ENCODE data around the gene PSME3IP1.
A peak's percentile ranks its signal among the peaks of the same experiment; 100 is the strongest.

PSME3IP1 gene

DNA sequence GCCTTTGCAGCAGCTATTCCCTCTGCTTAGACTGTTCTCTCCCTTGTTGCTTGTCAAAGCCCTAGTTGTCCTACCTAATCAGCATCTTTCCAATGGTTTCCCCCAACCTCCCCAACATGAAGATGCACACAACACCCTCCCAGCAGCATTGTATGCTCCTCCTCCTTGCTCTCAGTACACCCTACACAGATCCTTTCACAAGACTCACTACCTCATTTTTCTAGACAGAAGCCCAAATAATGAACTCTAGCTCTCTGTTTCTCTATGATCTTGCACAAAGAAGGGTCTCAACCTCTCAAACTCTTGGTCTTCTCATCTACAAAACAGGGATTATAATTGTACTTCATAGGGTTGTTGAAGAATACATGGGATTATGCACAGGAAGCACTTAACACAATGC, 19.4 kb downstream of the PSME3IP1 start:
- no peak for DNase-seq

DNA sequence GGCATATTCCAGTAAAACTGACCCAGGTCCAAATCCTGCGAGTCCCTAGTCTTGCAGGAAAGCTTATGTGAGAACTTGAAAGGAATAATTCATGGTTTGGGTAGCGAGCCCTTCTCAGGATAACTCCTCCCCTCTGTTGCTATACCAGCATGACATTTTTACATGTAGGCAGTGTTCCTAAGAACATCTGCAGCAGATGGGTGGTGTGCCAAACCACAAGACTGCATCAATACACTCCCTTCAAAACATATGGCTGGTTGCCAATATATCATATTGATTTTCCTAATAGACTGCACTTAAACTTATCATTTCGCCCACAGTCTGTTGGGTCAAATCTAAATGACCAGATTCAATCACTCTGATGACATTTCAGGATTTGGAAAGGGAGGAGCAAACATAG, 19.9 kb downstream of the PSME3IP1 start:
- DNase-seq, result peak; percentile 13

- DNase-seq, result no peak
Measured at GRCh38 chr16:57165483-57165882, 20.4 kb downstream of the PSME3IP1 start.

- no peak for DNase-seq
Measured at GRCh38 chr16:57163842-57164241, 22.0 kb downstream of the PSME3IP1 start.

DNA sequence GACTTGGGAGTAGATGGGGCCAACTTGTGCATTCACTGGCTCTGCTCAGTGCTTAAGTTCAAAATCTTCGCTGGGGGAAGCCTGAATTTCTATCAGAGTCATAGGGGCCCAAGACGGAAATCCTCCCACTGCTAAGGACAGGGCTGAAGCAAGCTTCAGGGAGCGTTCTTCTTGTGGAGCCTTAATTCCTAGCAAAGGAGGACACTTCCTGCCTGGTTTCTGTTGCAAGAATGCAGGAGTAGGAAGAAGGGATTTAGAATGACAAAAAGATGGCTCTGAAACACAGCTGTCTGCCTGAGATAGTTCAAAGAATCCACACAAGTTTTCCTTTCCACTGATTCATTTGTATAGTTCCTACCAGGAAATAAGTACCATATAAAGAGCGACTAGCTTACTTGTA, 26.4 kb downstream of the PSME3IP1 start:
- DNase-seq, result no peak

DNA sequence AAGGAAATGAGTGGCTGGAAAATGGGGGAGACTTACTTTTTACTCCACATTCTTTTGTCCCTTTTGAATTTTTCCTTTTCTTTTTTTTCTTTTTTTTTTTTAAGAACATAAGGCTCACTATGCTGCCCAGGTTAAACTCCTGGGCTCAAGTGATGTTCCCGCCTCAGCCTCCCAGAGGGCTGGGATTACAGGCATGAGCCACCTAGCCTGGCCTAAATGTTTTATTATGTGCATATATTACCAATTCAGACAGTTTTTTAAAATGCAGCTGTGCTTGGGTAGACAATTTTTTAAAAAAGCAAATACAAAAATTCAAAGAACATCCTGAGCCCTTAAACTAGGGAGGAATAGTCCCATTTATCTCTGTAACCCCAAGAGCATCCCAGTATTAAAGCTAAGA, 28.3 kb downstream of the PSME3IP1 start:
- no peak for DNase-seq

DNA sequence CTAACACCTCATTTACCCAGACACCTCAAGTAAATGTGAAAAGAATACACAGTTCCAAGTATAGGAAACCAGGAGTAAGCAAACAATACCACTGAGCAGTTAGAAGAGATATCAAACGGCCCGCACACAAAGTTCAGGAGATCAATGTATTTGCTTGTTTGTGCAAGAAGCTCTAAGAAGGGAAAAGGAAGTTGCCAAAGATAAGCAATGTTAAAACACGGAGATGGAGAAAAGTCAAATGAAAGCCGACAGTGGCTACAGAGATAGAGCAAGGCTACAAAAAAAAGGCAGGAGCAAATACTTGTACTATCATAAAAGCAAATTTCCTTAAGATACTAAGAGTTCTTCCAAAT, 29.5 kb downstream of the PSME3IP1 start:
- DNase-seq, result peak; percentile 51

- DNase-seq, result no peak
Measured at GRCh38 chr16:57155702-57156350, 30.0 kb downstream of the PSME3IP1 start.

- no peak for DNase-seq
Measured at GRCh38 chr16:57153841-57154240, 32.0 kb downstream of the PSME3IP1 start.

- DNase-seq, result peak; percentile 25
Measured at GRCh38 chr16:57152096-57153093, 33.4 kb downstream of the PSME3IP1 start.

- DNase-seq, result no peak
Measured at GRCh38 chr16:57151369-57151768, 34.5 kb downstream of the PSME3IP1 start.

DNA sequence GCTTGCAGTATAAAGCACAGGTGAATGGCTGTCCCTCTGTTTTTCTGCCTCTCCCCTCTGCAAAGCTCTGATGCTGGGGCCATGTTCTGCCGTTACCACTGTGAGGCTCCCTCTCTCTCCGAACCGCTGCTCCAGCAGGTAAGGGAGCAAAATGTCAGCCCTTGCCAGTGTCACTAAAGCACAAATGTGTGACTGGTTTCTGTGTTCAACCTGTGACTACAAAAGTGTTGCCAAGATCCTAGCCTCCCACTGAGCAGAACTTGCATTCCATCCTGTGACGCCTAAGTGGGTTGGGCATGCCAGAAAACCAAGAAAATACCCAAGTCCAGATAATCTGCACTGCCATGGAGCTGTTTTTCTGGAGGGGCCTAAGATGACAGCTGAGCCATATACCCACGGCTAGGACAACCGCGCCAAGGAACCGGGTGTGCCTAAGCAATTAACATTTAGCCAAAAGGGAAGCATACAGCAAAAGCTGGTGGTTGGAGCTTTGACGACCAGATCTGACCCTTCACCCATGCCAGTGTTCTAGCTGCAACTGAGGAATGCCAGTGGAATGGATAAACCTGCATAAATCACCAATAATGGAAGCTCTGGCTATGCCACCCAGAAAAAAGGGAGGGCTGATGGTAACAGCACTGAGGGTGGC, 35.0 kb downstream of the PSME3IP1 start:
- DNase-seq, result no peak

DNA sequence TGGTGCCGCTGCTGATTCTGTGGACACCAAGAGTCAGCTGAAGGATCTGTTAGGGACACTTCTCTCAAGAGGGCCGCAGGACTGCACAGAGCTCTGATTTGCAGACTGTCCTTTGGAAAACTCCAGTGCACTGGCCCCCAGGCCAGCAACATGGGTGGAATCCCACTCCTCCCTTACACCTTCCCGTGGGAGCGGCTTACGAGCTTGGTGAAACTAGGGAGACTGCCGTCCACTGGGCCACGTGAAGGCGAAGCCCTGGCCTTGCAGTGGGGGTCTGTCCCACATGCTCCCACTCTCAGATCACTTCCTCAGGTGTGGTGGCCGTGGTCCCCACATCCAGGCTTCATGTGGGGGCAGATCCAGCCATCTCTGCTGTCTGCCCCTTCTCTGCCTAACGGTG, 36.4 kb downstream of the PSME3IP1 start:
- DNase-seq, result no peak

GRCh38 chr16:57148481-57148880, 37.4 kb downstream of the PSME3IP1 start:
- DNase-seq, result no peak

DNA sequence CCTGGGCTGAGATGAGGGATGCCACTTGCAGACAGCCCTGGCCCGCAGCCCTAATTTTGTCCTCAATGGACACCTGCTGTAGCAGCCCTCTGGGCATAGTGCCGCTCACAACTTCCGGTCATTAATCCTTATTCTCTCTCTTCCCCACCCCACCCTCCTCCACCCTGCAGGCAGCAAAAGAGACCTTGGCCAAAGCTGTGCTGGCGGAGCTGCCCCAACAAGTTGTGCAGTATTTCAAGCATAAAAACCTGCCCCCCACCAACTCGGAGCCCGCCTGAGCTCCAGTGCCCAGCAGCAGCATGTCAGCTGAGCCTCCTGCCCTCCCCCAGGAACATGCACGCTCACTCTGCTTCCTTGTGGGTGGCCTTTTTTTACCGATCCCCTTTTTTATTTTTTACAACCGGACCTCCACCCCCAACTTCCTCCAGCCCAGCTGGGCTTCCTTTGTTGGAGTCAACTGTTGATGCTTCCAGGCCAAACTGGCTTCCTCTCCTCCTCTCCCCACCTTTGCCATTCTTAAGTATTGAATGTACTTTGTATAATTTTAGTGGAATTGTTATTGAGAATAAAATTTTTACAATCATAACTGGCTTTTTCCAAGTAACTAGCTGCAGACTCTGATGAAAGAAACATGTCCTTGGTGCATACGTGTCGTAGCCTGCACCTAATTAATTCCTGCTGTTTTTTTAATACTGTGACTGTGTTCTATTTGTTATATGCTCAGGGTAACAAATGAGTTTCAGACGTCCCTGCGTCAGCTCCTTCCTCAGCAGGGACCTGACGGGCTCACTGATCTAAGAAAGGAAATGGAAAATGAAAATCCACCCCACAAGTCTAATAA, 38.2 kb downstream of the PSME3IP1 start:
- peak; percentile 84 for DNase-seq

GRCh38 chr16:57146735-57147134, 39.1 kb downstream of the PSME3IP1 start:
- DNase-seq, result no peak

DNA sequence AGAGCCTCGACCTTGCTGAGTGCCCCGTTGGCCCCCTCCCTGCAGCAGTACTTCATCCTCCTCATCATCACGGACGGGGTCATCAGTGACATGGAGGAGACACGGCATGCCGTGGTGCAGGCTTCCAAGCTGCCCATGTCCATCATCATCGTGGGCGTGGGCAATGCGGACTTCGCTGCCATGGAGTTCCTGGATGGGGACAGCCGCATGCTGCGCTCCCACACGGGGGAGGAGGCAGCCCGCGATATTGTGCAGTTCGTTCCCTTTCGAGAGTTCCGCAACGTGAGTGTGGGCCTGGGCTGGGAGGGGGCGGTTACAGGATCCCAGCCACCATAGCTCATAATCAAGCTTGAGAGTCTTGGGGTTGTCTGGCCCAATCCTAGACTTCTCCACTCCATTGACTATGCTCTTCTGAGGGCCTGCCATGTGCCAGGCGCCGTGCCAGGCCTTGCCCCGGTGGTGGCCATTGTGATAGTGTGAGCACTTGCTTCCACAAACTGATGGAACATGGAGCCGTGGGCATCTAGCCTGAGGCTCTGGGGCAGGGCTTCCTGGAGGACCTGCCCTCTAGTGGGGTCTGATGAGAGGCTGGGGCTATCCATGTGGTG, 39.7 kb downstream of the PSME3IP1 start:
- DNase-seq, result no peak

DNA sequence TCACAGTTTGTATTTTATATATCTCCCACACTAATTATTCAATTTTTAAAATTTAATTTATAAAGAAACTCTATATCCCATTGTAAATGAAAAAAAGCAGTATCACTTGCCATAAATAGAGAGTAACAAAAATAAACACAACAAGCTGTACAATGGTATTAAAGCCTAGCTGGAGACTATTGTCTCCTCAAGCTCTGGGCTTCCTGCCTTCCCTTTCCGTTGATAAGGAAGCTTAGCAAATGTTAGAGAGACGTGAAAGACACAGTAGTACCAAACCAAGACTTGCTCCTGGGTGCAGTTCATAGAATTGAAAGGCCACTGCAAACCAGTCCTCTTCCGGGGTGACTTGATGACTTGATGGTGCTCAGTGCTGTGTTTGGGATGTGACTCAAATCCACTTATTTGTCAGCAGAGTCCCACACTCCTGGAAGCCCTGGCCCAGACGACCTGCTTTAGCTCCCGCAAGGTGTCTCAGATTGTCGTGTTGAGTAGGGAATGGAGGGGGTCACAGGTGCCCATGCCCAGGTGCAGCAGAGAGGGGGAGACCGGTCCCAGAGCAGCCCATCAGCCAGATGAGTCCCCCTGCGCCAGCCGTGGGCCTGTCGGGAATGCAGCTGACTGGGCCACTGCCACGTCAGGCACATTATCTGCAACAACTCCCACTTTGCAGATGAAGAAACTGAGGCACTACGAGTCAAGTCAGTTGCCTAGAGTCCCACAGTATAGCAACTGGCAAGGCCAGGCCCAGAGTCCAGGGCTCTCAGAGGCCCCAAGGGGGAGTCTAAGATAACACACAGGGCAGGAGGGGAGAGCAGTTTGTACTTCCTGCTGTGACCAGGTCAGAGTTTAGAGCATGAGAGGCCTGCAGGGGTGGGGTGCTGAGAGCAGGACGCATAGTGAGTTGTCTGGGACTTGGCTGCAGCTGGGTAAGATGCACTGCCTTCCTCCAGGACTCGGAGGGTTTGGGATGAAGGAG, 40.5 kb downstream of the PSME3IP1 start:
- no peak for DNase-seq

DNA sequence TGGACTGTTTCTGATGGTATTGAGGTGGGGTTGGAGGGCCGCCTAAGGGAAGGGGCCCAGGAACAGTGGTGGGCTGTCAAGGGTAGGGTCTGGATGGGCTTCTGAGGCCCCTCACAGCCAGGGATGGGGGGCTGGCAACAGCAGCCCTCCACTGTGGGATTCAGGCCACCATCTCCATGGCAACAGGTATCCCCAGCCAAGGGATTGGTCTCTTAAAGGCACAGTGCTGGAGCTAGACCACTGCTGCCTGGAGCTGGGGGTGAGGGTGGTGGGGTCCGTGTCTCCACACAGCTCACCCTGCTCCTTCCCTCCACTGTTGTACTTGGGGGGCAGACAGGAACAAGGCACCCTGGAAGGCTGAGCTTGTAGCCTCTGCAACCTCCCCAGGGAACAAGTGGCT, 41.8 kb downstream of the PSME3IP1 start:
- DNase-seq, result no peak

GRCh38 chr16:57143149-57143921, 42.5 kb downstream of the PSME3IP1 start:
- DNase-seq, result no peak

All from GF-D8 (cell line).